ENCODE data around the gene DNAJC10. TPM values are rescaled to one million over a fixed set of nuclear protein-coding genes. Genes with fewer than 3 reads are reported as not detected.
"Not testable (repeated sequence)": the region's sequence is repeated elsewhere in the genome, so short reads cannot be mapped to it uniquely, and the experiment has no call there.

Gene DNAJC10
- total RNA-seq, 1 donor from 2014 or later = 158 TPM

GRCh38 chr2:182740701-182741100, 24.6 kb downstream of the DNAJC10 start:
- no peaks in the 10 kb centered on the region for H3K4me1 Mint-ChIP-seq (ENCODE audit: unreplicated experiment)
- H3K27me3 Mint-ChIP-seq (ENCODE audit: unreplicated experiment) = no peaks in the 10 kb centered on the region
- DNase-seq (ENCODE audit: low spot score) = no peak

GRCh38 chr2:182741620-182742019, 25.6 kb downstream of the DNAJC10 start:
- no peak for TF ChIP-seq CTCF (IDR thresholded peaks at IDR 0.05; ENCODE audit: unreplicated experiment)
- H3K4me1 Mint-ChIP-seq (ENCODE audit: unreplicated experiment) = no peaks in the 10 kb centered on the region
- no peaks in the 10 kb centered on the region for H3K27me3 Mint-ChIP-seq (ENCODE audit: unreplicated experiment)
- H3K36me3 Mint-ChIP-seq (ENCODE audit: low read depth, unreplicated experiment) = peaks cover 50% of the 10 kb centered on the region
- no peak overlapping the region for H3K27ac Mint-ChIP-seq (ENCODE audit: unreplicated experiment)
- no peak overlapping the region for H3K4me3 Mint-ChIP-seq (ENCODE audit: unreplicated experiment)
- no peak for DNase-seq (ENCODE audit: low spot score)
- H3K9me3 Mint-ChIP-seq (ENCODE audit: unreplicated experiment) = no peaks in the 10 kb centered on the region

More at GRCh38 chr2:182740701-182741100, 24.6 kb downstream of the DNAJC10 start:
- Mint-ChIP-seq H3K36me3 (ENCODE audit: low read depth, unreplicated experiment) (peaks cover 42% of the 10 kb centered on the region), H3K9me3 (ENCODE audit: unreplicated experiment) (no peaks in the 10 kb centered on the region), H3K4me3 (ENCODE audit: unreplicated experiment) (no peak overlapping the region), H3K27ac (ENCODE audit: unreplicated experiment) (no peak overlapping the region)
- no peak for TF ChIP-seq CTCF (IDR thresholded peaks at IDR 0.05; ENCODE audit: unreplicated experiment)

DNA sequence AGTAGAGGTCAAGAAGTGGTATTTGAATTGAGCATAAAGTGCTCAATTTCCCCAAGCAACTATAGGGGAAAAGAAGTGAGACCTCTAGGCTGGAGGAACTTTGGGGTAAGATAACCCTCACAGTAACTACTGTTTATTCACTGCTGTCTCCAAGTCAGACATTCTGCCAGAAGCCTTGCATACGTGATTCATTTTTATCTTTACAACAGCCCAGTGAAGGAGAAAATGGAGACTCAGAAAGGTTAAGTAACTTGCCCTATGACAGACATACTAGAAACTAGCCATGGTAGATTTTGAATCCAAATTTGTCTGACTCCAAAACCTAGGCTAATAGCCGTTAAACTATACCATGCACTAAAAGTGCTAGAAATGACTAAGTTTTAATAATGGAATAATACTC, 28.4 kb downstream of the DNAJC10 start:
- no peaks in the 10 kb centered on the region for H3K4me1 Mint-ChIP-seq (ENCODE audit: unreplicated experiment)
- no peak for TF ChIP-seq CTCF (IDR thresholded peaks at IDR 0.05; ENCODE audit: unreplicated experiment)
- H3K9me3 Mint-ChIP-seq (ENCODE audit: unreplicated experiment) = no peaks in the 10 kb centered on the region
- no peak overlapping the region for H3K27ac Mint-ChIP-seq (ENCODE audit: unreplicated experiment)
- peaks cover 43% of the 10 kb centered on the region for H3K36me3 Mint-ChIP-seq (ENCODE audit: low read depth, unreplicated experiment)
- no peak for DNase-seq (ENCODE audit: low spot score)
- no peaks in the 10 kb centered on the region for H3K27me3 Mint-ChIP-seq (ENCODE audit: unreplicated experiment)
- H3K4me3 Mint-ChIP-seq (ENCODE audit: unreplicated experiment) = peak overlapping the region; percentile 45

- no peak for TF ChIP-seq CTCF (IDR thresholded peaks at IDR 0.05; ENCODE audit: unreplicated experiment)
- Mint-ChIP-seq H3K27me3 (ENCODE audit: unreplicated experiment) (no peaks in the 10 kb centered on the region), H3K9me3 (ENCODE audit: unreplicated experiment) (no peaks in the 10 kb centered on the region), H3K27ac (ENCODE audit: unreplicated experiment) (peak overlapping the region; percentile 19), H3K36me3 (ENCODE audit: low read depth, unreplicated experiment) (peaks cover 47% of the 10 kb centered on the region), H3K4me3 (ENCODE audit: unreplicated experiment) (peak overlapping the region; percentile 78), H3K4me1 (ENCODE audit: unreplicated experiment) (no peaks in the 10 kb centered on the region)
- DNase-seq (ENCODE audit: low spot score) = no peak
Observed at GRCh38 chr2:182745061-182745460, 29.0 kb downstream of the DNAJC10 start.

GRCh38 chr2:182745894-182746293, 29.8 kb downstream of the DNAJC10 start:
- not testable (repeated sequence) for H3K9me3 Mint-ChIP-seq (ENCODE audit: unreplicated experiment); DNase-seq (ENCODE audit: low spot score); H3K27ac Mint-ChIP-seq (ENCODE audit: unreplicated experiment); H3K27me3 Mint-ChIP-seq (ENCODE audit: unreplicated experiment); H3K4me1 Mint-ChIP-seq (ENCODE audit: unreplicated experiment); H3K4me3 Mint-ChIP-seq (ENCODE audit: unreplicated experiment)
- H3K36me3 Mint-ChIP-seq (ENCODE audit: low read depth, unreplicated experiment) = peaks cover 55% of the 10 kb centered on the region

DNA sequence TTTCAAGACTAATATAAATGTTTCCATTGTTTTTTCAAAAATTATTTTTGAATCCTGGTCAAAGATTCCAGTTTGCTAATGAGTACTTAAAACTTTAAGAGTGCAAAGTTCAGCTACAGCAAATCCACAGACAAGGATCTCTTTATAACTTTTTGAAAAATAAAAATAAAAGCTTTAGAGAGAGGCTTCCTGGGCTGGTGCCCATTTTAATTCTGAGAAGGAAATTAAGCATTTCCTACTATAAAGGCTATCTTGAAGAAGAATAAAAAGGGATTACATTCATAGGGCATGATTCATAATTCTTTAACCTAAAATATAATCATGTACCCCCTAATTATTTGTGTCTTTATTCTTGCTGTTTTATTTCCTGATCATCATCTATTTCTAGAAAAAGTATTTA, 38.2 kb downstream of the DNAJC10 start:
- Mint-ChIP-seq H3K27ac (ENCODE audit: unreplicated experiment) (no peak overlapping the region), H3K9me3 (ENCODE audit: unreplicated experiment) (no peaks in the 10 kb centered on the region), H3K27me3 (ENCODE audit: unreplicated experiment) (no peaks in the 10 kb centered on the region), H3K4me3 (ENCODE audit: unreplicated experiment) (no peak overlapping the region), H3K4me1 (ENCODE audit: unreplicated experiment) (no peaks in the 10 kb centered on the region), H3K36me3 (ENCODE audit: low read depth, unreplicated experiment) (peaks cover 40% of the 10 kb centered on the region)
- DNase-seq (ENCODE audit: low spot score) = no peak
- TF ChIP-seq CTCF (IDR thresholded peaks at IDR 0.05; ENCODE audit: unreplicated experiment) = no peak
